Measurements from ENCODE around the gene CEBPB.
A peak's percentile ranks its signal among the peaks of the same experiment; 100 is the strongest.

CEBPB gene

GRCh38 chr20:50232651-50233324 is 42.2 kb downstream of the CEBPB start:
- Histone ChIP-seq H3K9me3 (replicated peaks in 1 of 11) (no peaks in the 10 kb centered on the region), H3K4me3 (no peak overlapping the region), H3K9ac (peak overlapping the region in 1 of 11 experiments; percentile 21; a peak in 1 of 22 replicates), H4K20me1 (no peaks in the 10 kb centered on the region), H3K4me2 (no peak overlapping the region), H3K4me1 (peaks cover 29 to 60% (median 40%) of the 10 kb centered on the region in 10 experiments), H3K27ac (no peak overlapping the region; a peak in 1 of 22 replicates), H3K36me3 (no peaks in the 10 kb centered on the region), H3K27me3 (no peaks in the 10 kb centered on the region)
- TF ChIP-seq Cebpa-rat (IDR thresholded peaks at IDR 0.05) = no peak

- Histone ChIP-seq H3K9me3 (replicated peaks in 1 of 11) (no peaks in the 10 kb centered on the region), H4K20me1 (no peaks in the 10 kb centered on the region), H3K4me2 (no peak overlapping the region), H3K27ac (peak overlapping the region in 2 of 11 experiments; percentile 25 to 28; a peak in 2 of 22 replicates), H3K4me3 (no peak overlapping the region), H3K36me3 (no peaks in the 10 kb centered on the region), H3K4me1 (peaks cover 21 to 60% (median 32%) of the 10 kb centered on the region in 10 experiments), H3K9ac (peak overlapping the region in 2 of 11 experiments; percentile 15 to 21; a peak in 1 of 22 replicates), H3K27me3 (no peaks in the 10 kb centered on the region)
- TF ChIP-seq Cebpa-rat (IDR thresholded peaks at IDR 0.05) = no peak
These were observed 42.9 kb downstream of the CEBPB start for GRCh38 chr20:50233325-50234212.

- no peak overlapping the region for H3K27ac ChIP-seq
- H3K9ac ChIP-seq = peak overlapping the region in 2 of 11 experiments; percentile 15 to 32; a peak in 1 of 22 replicates
- H3K4me1 ChIP-seq = peaks cover 17 to 60% (median 25%) of the 10 kb centered on the region in 10 experiments
- H3K4me2 ChIP-seq = peak overlapping the region in 7 of 11 experiments; percentile 59 to 86 (median 73); a peak in 10 of 22 replicates
- H3K4me3 ChIP-seq = no peak overlapping the region
- TF ChIP-seq Cebpa-rat (IDR thresholded peaks at IDR 0.05) = no peak
- H3K36me3 ChIP-seq = no peaks in the 10 kb centered on the region
- no peaks in the 10 kb centered on the region for H3K9me3 ChIP-seq (replicated peaks in 1 of 11)
- H3K27me3 ChIP-seq = no peaks in the 10 kb centered on the region
- no peaks in the 10 kb centered on the region for H4K20me1 ChIP-seq
These were observed 43.7 kb downstream of the CEBPB start for GRCh38 chr20:50234288-50234687.

- Histone ChIP-seq H3K27ac (no peak overlapping the region), H3K4me3 (no peak overlapping the region), H3K4me2 (peak overlapping the region in 3 of 11 experiments; percentile 64 to 86 (median 73); a peak in 6 of 22 replicates), H3K27me3 (no peaks in the 10 kb centered on the region), H3K9ac (no peak overlapping the region), H4K20me1 (no peaks in the 10 kb centered on the region), H3K9me3 (replicated peaks in 1 of 11) (no peaks in the 10 kb centered on the region), H3K36me3 (no peaks in the 10 kb centered on the region), H3K4me1 (peaks cover 17 to 56% (median 24%) of the 10 kb centered on the region in 10 experiments)
- TF ChIP-seq Cebpa-rat (IDR thresholded peaks at IDR 0.05) = no peak
These were observed 46.7 kb downstream of the CEBPB start for GRCh38 chr20:50237349-50237748.

- H3K36me3 ChIP-seq = no peaks in the 10 kb centered on the region
- H3K27me3 ChIP-seq = no peaks in the 10 kb centered on the region
- no peak overlapping the region for H3K27ac ChIP-seq
- TF ChIP-seq Cebpa-rat (IDR thresholded peaks at IDR 0.05) = no peak
- H3K4me3 ChIP-seq = no peak overlapping the region
- peaks cover 17 to 60% (median 25%) of the 10 kb centered on the region in 10 experiments for H3K4me1 ChIP-seq
- no peaks in the 10 kb centered on the region for H3K9me3 ChIP-seq (replicated peaks in 1 of 11)
- H4K20me1 ChIP-seq = no peaks in the 10 kb centered on the region
- peak overlapping the region in 5 of 11 experiments; percentile 3 to 86 (median 27); a peak in 6 of 22 replicates for H3K4me2 ChIP-seq
- H3K9ac ChIP-seq = no peak overlapping the region
These were observed 47.6 kb downstream of the CEBPB start for GRCh38 chr20:50238081-50238800.

GRCh38 chr20:50240092-50240491 is 49.5 kb downstream of the CEBPB start:
- no peak for TF ChIP-seq Cebpa-rat (IDR thresholded peaks at IDR 0.05)
- Histone ChIP-seq H3K4me1 (peaks cover 14 to 49% (median 19%) of the 10 kb centered on the region in 10 experiments), H3K4me3 (no peak overlapping the region), H3K36me3 (no peaks in the 10 kb centered on the region), H3K9me3 (replicated peaks in 1 of 11) (no peaks in the 10 kb centered on the region), H3K4me2 (no peak overlapping the region), H3K9ac (no peak overlapping the region), H4K20me1 (no peaks in the 10 kb centered on the region), H3K27ac (no peak overlapping the region), H3K27me3 (no peaks in the 10 kb centered on the region)

- peaks cover 0 to 34% (median 4%) of the 10 kb centered on the region in 10 experiments; a peak in 8 of 20 replicates for H3K4me1 ChIP-seq
- no peak for TF ChIP-seq Cebpa-rat (IDR thresholded peaks at IDR 0.05)
- no peak overlapping the region for H3K9ac ChIP-seq
- H4K20me1 ChIP-seq = no peaks in the 10 kb centered on the region
- no peak overlapping the region for H3K4me2 ChIP-seq
- no peak overlapping the region for H3K4me3 ChIP-seq
- H3K27ac ChIP-seq = no peak overlapping the region
- H3K36me3 ChIP-seq = no peaks in the 10 kb centered on the region
- H3K9me3 ChIP-seq (replicated peaks in 1 of 11) = no peaks in the 10 kb centered on the region
- H3K27me3 ChIP-seq = no peaks in the 10 kb centered on the region
These were observed 51.5 kb downstream of the CEBPB start for GRCh38 chr20:50242178-50242514.
